Measurements from ENCODE around the gene MAP3K3. TPM values are rescaled to one million over a fixed set of nuclear protein-coding genes. Genes with fewer than 3 reads are reported as not detected.

MAP3K3 gene
- total and polyA plus RNA-seq, 2 donors (not counting 3 experiments of a cell fraction or from before 2014, with no cell fraction given), result 56.6 to 81.0 TPM

GRCh38 chr17:63682981-63683380 lies 60.8 kb downstream of the MAP3K3 start:
- no peaks in the 10 kb centered on the region for H3K9me1 ChIP-seq (replicated peaks; ENCODE audit: control insufficient read depth, extremely low read depth, insufficient read depth, low read length)
- no peak overlapping the region for H2AFZ ChIP-seq (ENCODE audit: low read depth, low read length)
- peaks cover 23% of the 10 kb centered on the region for H3K4me1 ChIP-seq (ENCODE audit: control insufficient read depth, extremely low read depth, insufficient read depth, low read length)
- intact Hi-C loops (cut with micrococcal nuclease) (no loop called here), dilution Hi-C loops (cut with MboI; ENCODE audit: extremely low pct_ligation_motif_present, low sequenced_read_pairs) (no loop called here)
- no peak for FAIRE-seq
- H3K9ac ChIP-seq (replicated peaks; ENCODE audit: extremely low read depth, insufficient read depth, low read length), result no peak overlapping the region
- ChIA-PET CTCF (interaction anchor here (1.0 to 2.0 kb wide), 4 partner anchors 14 to 60 kb away, joined by 3 to 12 read pairs (median 3); partner anchors contain the start of gene MAP3K3), POLR2A (no interaction called here)
- no peak for TF ChIP-seq JUN (IDR thresholded peaks at IDR 0.05; ENCODE audit: borderline replicate concordance, insufficient read depth, insufficient read length, low read depth)
- TF ChIP-seq EZH2 (IDR thresholded peaks at IDR 0.05; ENCODE audit: borderline replicate concordance, low read depth, low read length, severe bottlenecking), result no peak
- no peak for TF ChIP-seq CTCF (IDR thresholded peaks at IDR 0.05; ENCODE audit: extremely low read depth in 1 of 2, insufficient read depth in 1 of 2, low read depth in 1 of 2, low read length in 2 of 2)
- TF ChIP-seq MYC (IDR thresholded peaks at IDR 0.05; ENCODE audit: low read depth, low read length), result no peak
- no peak for TF ChIP-seq GATA2 (IDR thresholded peaks at IDR 0.05; ENCODE audit: insufficient read depth, insufficient read length, low read depth, low read length)
- no peak for TF ChIP-seq MAX (IDR thresholded peaks at IDR 0.05; ENCODE audit: insufficient read depth, insufficient read length)
- no peak for TF ChIP-seq FOS (IDR thresholded peaks at IDR 0.05; ENCODE audit: borderline replicate concordance, insufficient read depth, low read length)
- BruUV-seq (replicated peaks), result no TSS peak
- no peaks in the 10 kb centered on the region for H3K27me3 ChIP-seq (ENCODE audit: control insufficient read depth in 2 of 2, insufficient read depth in 2 of 2, low read length in 2 of 2)
- H3K4me2 ChIP-seq (ENCODE audit: insufficient read depth, low read length), result no peak overlapping the region
- H3K36me3 ChIP-seq (ENCODE audit: control insufficient read depth in 2 of 2, extremely low read depth in 1 of 2, insufficient read depth in 2 of 2, low read length in 2 of 2), result peaks cover 5 to 21% of the 10 kb centered on the region in 2 experiments
- H3K27ac ChIP-seq (ENCODE audit: insufficient read depth, low read depth, low read length), result no peak overlapping the region
- H3K4me3 ChIP-seq (replicated peaks in 1 of 3; ENCODE audit: insufficient read depth in 1 of 3, low read depth in 1 of 3, low read length in 3 of 3), result no peak overlapping the region
- DNase-seq (ENCODE audit: low read depth, low spot score), result no peak
- H3K79me2 ChIP-seq (ENCODE audit: control insufficient read depth, insufficient read depth, low read length), result peaks cover 3% of the 10 kb centered on the region
- no peaks in the 10 kb centered on the region for H3K9me3 ChIP-seq (replicated peaks; ENCODE audit: control insufficient read depth, insufficient read depth, low read length)
- H4K20me1 ChIP-seq (replicated peaks; ENCODE audit: control insufficient read depth, extremely low read depth, insufficient read depth, low read length), result no peaks in the 10 kb centered on the region
